HG03066 (cell line): ENCODE measurements around the gene ADARB2.

ENCODE experiments used
- ATAC-seq: cut with Tn5 transposase; IDR thresholded peaks from one replicate; pipeline ENCODE4 v1.9.1; 2021; ENCODE audit warnings: low read depth; ENCODE audit not compliant: unreplicated experiment

Gene ADARB2

GRCh38 chr10:1645896-1646295 lies 91.4 kb downstream of the ADARB2 start:
- ATAC-seq: no peak

- no peak for ATAC-seq
Measured at GRCh38 chr10:1644191-1644711, 93.1 kb downstream of the ADARB2 start.

GRCh38 chr10:1643908-1644179 lies 93.5 kb downstream of the ADARB2 start:
- no peak for ATAC-seq

GRCh38 chr10:1643161-1643907 lies 94.0 kb downstream of the ADARB2 start:
- peak; percentile 58 for ATAC-seq

GRCh38 chr10:1642600-1643160 lies 94.6 kb downstream of the ADARB2 start:
- ATAC-seq: no peak

- no peak for ATAC-seq
Measured at GRCh38 chr10:1641402-1641801, 95.9 kb downstream of the ADARB2 start.

GRCh38 chr10:1638889-1639419 lies 98.4 kb downstream of the ADARB2 start:
- ATAC-seq: no peak

- ATAC-seq: no peak
Measured at GRCh38 chr10:1635340-1635739, 102.0 kb downstream of the ADARB2 start.

- ATAC-seq: no peak
Measured at GRCh38 chr10:1634239-1634638, 103.1 kb downstream of the ADARB2 start.

- no peak for ATAC-seq
Measured at GRCh38 chr10:1633783-1634182, 103.5 kb downstream of the ADARB2 start.

- ATAC-seq: no peak
Measured at GRCh38 chr10:1632596-1632995, 104.7 kb downstream of the ADARB2 start.

- ATAC-seq: no peak
Measured at GRCh38 chr10:1632141-1632540, 105.2 kb downstream of the ADARB2 start.

GRCh38 chr10:1631282-1631681 lies 106.0 kb downstream of the ADARB2 start:
- no peak for ATAC-seq

- no peak for ATAC-seq
Measured at GRCh38 chr10:1630304-1630703, 107.0 kb downstream of the ADARB2 start.

- ATAC-seq: no peak
Measured at GRCh38 chr10:1629326-1630198, 107.8 kb downstream of the ADARB2 start.

- no peak for ATAC-seq
Measured at GRCh38 chr10:1628757-1629156, 108.6 kb downstream of the ADARB2 start.

- no peak for ATAC-seq
Measured at GRCh38 chr10:1627945-1628344, 109.4 kb downstream of the ADARB2 start.

GRCh38 chr10:1626835-1627234 lies 110.5 kb downstream of the ADARB2 start:
- no peak for ATAC-seq

- ATAC-seq: no peak
Measured at GRCh38 chr10:1626410-1626809, 110.9 kb downstream of the ADARB2 start.

- ATAC-seq: no peak
Measured at GRCh38 chr10:1625731-1626130, 111.6 kb downstream of the ADARB2 start.

- no peak for ATAC-seq
Measured at GRCh38 chr10:1625079-1625478, 112.2 kb downstream of the ADARB2 start.
